ENCODE data around the gene ESR1.
"Not testable (repeated sequence)": the region's sequence is repeated elsewhere in the genome, so short reads cannot be mapped to it uniquely, and the experiment has no call there.

ESR1 gene

DNA sequence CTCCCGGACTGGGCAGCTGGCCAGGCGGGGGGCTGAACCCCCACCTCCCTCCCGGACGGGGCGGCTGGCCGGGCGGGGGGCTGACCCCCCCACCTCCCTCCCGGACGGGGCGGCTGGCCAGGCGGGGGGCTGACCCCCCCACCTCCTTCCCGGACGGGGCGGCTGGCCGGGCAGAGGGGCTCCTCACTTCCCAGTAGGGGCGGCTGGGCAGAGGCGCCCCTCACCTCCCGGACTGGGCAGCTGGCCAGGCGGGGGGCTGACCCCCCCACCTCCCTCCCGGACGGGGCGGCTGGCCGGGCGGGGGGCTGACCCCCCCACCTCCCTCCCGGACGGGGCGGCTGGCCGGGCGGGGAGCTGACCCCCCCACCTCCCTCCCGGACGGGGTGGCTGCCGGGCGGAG, 91.7 kb downstream of the ESR1 start:
- H3K36me3 Mint-ChIP-seq (ENCODE audit: low read depth); H3K27ac Mint-ChIP-seq; H3K4me3 Mint-ChIP-seq; H3K27me3 Mint-ChIP-seq (ENCODE audit: low read depth); H3K4me1 Mint-ChIP-seq (ENCODE audit: low read depth): not testable (repeated sequence)
- H3K9me3 Mint-ChIP-seq, result peaks cover 14% of the 10 kb centered on the region

DNA sequence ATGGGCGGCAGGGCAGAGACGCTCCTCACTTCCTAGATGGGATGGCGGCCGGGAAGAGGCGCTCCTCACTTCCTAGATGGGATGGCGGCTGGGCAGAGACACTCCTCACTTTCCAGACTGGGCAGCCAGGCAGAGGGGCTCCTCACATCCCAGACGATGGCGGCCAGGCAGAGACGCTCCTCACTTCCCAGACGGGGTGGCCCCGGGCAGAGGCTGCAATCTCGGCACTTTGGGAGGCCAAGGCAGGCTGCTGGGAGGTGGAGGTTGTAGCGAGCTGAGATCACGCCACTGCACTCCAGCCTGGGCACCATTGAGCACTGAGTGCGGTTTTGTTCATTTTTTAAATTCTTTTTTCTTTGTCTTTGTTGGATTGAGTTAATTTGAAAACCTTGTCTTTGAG, 92.3 kb downstream of the ESR1 start:
- not testable (repeated sequence) for H3K27me3 Mint-ChIP-seq (ENCODE audit: low read depth); H3K36me3 Mint-ChIP-seq (ENCODE audit: low read depth); H3K4me1 Mint-ChIP-seq (ENCODE audit: low read depth); H3K27ac Mint-ChIP-seq; H3K4me3 Mint-ChIP-seq
- peaks cover 14% of the 10 kb centered on the region for H3K9me3 Mint-ChIP-seq

DNA sequence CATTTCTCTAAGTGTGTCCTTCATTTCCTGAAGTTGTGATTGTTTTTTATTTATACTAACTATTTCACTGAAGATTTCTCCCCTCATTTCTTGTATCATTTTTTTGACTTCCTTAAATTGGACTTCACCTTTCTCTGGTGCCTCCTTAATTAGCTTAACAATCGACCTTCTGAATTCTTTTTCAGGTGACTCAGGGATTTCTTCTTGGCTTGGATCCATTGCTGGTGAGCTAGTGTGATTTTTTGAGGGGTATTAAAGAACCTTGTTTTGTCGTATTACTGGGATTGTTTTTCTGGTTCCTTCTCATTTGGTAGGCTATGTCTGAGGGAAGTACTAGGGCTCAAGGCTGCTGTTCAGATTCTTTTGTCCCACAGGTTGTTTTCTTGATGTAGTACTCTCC, 92.8 kb downstream of the ESR1 start:
- Mint-ChIP-seq H3K36me3 (ENCODE audit: low read depth) (no peaks in the 10 kb centered on the region), H3K27me3 (ENCODE audit: low read depth) (no peaks in the 10 kb centered on the region), H3K4me3 (no peak overlapping the region), H3K9me3 (peaks cover 14% of the 10 kb centered on the region), H3K27ac (no peak overlapping the region), H3K4me1 (ENCODE audit: low read depth) (peaks cover 1% of the 10 kb centered on the region)

DNA sequence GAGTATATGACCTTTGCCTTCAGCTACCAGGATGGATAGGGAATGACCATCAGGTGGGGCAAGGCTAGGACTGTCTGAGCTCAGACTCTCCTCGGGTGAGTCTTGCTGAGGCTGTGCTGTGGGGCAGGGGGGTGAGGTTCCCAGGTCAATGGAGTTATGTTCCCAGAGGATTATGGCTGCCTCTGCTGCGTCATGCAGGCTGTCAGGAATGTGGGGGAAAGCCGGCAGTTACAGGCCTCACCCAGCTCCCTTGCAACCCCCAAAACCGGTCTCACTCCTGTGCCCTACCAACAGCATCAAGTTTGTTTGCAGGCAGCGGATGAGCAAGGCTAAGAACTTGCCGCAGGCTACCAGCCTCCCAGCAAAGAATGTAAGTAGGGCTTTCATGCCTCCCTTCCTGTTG, 93.5 kb downstream of the ESR1 start:
- no peak overlapping the region for H3K4me3 Mint-ChIP-seq
- H3K27me3 Mint-ChIP-seq (ENCODE audit: low read depth), result no peaks in the 10 kb centered on the region
- no peaks in the 10 kb centered on the region for H3K36me3 Mint-ChIP-seq (ENCODE audit: low read depth)
- no peak overlapping the region for H3K27ac Mint-ChIP-seq
- peaks cover 1% of the 10 kb centered on the region for H3K4me1 Mint-ChIP-seq (ENCODE audit: low read depth)
- peaks cover 14% of the 10 kb centered on the region for H3K9me3 Mint-ChIP-seq

DNA sequence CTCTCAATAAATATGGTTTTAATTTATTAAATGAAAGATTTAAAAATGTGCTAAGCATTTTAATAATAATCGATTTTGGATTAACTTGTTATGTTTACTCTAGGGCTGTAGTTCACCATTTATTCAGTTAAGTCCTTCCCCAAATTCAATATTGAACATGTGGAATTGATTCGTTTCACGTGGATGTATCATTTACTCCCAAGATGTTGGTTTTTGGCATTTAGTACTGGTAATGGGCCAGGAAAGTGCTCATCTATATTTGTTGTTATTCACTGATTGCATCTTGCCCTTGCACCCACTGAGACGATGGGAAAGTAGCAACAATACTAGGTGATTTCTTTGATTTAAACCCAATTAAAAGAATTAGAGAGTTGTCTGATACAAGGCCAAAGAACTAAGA, 97.1 kb downstream of the ESR1 start:
- Mint-ChIP-seq H3K4me1 (ENCODE audit: low read depth) (peaks cover 1% of the 10 kb centered on the region), H3K27me3 (ENCODE audit: low read depth) (no peaks in the 10 kb centered on the region), H3K36me3 (ENCODE audit: low read depth) (no peaks in the 10 kb centered on the region), H3K9me3 (peaks cover 6% of the 10 kb centered on the region), H3K4me3 (no peak overlapping the region), H3K27ac (no peak overlapping the region)

DNA sequence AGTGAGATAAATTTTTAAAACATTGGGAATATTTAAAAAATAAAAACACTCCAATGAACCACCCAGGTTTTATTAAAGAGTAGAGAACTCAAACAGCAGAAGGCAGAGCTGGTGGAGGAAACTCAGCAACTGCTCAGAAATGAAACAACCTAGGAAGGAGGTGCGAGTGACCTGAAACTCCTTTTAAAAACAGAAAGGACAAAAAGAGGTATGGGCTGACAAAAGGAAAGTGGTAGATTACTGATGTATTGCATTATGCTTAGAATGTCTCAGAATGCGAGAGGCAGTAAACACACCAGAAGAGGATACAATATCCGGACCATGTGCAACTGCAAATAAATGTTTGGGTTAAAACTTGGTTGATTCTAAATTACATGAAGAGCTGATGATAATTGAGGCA, 97.6 kb downstream of the ESR1 start:
- Mint-ChIP-seq H3K9me3 (peaks cover 3% of the 10 kb centered on the region), H3K4me3 (no peak overlapping the region), H3K27me3 (ENCODE audit: low read depth) (no peaks in the 10 kb centered on the region), H3K36me3 (ENCODE audit: low read depth) (no peaks in the 10 kb centered on the region), H3K27ac (no peak overlapping the region), H3K4me1 (ENCODE audit: low read depth) (peaks cover 1% of the 10 kb centered on the region)

DNA sequence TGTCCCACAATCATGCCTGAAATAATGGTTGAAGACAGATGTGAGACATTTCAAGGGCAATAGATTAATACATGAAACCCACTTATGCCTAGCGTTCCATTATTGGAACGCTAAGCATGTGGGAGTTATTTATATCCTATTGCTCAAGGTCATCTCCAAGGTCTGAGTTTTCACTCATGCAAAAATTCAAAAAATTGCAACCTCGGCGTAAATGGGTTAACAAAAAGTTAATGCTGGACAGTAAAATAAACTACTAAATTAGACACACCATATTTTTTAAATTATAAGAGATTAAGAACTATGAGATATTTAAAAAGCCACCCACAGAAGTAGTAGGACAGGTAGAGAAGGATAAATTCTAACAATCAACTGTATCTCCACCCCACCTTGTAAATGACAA, 98.4 kb downstream of the ESR1 start:
- peaks cover 1% of the 10 kb centered on the region for H3K4me1 Mint-ChIP-seq (ENCODE audit: low read depth)
- H3K27ac Mint-ChIP-seq, result no peak overlapping the region
- no peak overlapping the region for H3K4me3 Mint-ChIP-seq
- no peaks in the 10 kb centered on the region for H3K36me3 Mint-ChIP-seq (ENCODE audit: low read depth)
- no peaks in the 10 kb centered on the region for H3K9me3 Mint-ChIP-seq
- no peaks in the 10 kb centered on the region for H3K27me3 Mint-ChIP-seq (ENCODE audit: low read depth)

DNA sequence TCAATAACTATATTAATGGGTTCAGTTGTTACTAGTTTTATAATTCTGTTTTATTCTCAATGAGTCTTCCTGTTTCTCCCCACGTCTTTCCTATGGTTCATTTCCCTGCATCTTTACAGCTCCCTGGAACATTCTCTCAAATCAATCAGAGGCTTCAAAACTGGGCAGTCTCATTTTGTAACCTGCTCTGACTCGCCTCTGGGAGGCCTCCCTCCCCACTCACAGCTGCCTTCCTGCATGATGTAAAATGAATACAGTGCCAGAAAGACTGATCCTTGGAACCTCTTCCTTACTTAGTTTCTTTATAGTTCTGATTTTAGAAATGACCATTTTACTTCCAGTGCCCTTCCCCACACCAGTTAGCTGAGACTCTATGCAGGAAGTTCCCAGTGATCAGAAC, 103.9 kb downstream of the ESR1 start:
- Mint-ChIP-seq H3K4me3 (no peak overlapping the region), H3K27me3 (ENCODE audit: low read depth) (no peaks in the 10 kb centered on the region), H3K27ac (no peak overlapping the region), H3K36me3 (ENCODE audit: low read depth) (no peaks in the 10 kb centered on the region), H3K4me1 (ENCODE audit: low read depth) (no peaks in the 10 kb centered on the region), H3K9me3 (no peaks in the 10 kb centered on the region)

DNA sequence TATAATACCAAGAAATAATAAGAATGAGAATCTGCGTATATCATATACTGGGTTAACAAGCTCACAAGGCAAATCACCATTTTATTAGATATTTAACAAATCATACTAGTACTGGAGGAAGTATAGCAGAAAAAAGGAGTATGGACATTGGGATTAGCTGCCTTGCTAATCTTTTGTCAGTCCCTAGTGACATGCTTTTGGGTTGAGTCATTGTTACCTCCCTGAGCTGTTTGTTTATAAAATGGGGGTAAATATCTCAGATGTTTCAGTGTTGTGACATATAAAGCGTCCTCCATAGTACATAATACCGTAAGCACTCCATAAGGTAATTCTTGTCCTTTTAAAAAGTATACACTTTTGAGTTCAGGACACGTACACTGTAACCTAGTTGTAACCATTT, 107.0 kb downstream of the ESR1 start:
- Mint-ChIP-seq H3K36me3 (ENCODE audit: low read depth) (no peaks in the 10 kb centered on the region), H3K27ac (no peak overlapping the region), H3K4me1 (ENCODE audit: low read depth) (no peaks in the 10 kb centered on the region), H3K4me3 (no peak overlapping the region), H3K9me3 (no peaks in the 10 kb centered on the region), H3K27me3 (ENCODE audit: low read depth) (no peaks in the 10 kb centered on the region)

DNA sequence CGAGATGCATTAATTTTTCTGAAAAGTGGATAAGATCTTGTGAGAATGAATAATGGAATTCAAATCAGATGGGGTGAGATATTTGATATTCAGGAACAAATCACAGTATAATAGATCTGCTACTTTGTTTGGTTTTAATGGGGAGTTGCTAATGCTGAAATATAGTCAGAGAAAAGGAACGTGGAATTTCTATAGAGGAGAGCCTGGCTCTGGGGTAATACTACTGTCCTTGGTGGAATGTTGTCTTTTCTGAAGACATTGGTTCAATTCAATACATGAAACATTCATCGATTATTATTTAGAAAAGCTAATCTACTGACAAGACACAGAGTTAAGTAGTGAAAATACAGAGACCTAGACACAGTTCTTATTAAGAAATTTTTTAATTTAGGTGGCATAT, 108.6 kb downstream of the ESR1 start:
- Mint-ChIP-seq H3K36me3 (ENCODE audit: low read depth) (no peaks in the 10 kb centered on the region), H3K4me1 (ENCODE audit: low read depth) (no peaks in the 10 kb centered on the region), H3K9me3 (peaks cover 2% of the 10 kb centered on the region), H3K4me3 (no peak overlapping the region), H3K27me3 (ENCODE audit: low read depth) (no peaks in the 10 kb centered on the region), H3K27ac (no peak overlapping the region)

DNA sequence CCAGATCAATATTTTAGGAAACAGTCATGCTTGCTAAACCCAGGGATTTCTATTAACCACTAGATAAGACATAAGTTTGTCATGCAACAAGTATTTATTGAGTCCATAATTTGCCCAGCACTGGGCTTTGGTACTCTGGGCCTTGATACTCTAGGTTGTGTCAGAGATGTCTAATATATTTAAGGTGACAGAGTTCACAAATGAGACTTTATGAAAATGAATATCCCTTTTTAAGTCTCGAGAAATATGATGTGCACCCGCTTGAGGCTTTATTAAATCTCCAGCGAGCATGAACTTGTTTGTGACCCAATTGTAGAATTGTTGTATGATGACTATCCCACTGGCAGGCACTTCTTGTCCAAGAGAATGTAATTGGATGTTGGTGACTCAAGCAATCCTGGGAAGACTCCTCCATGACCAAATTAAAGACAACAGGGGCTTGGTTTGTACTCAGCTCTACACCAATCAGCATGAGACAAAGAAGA, 109.2 kb downstream of the ESR1 start:
- Mint-ChIP-seq H3K9me3 (peaks cover 9% of the 10 kb centered on the region), H3K4me3 (no peak overlapping the region), H3K36me3 (ENCODE audit: low read depth) (no peaks in the 10 kb centered on the region), H3K27me3 (ENCODE audit: low read depth) (no peaks in the 10 kb centered on the region), H3K27ac (no peak overlapping the region), H3K4me1 (ENCODE audit: low read depth) (no peaks in the 10 kb centered on the region)

DNA sequence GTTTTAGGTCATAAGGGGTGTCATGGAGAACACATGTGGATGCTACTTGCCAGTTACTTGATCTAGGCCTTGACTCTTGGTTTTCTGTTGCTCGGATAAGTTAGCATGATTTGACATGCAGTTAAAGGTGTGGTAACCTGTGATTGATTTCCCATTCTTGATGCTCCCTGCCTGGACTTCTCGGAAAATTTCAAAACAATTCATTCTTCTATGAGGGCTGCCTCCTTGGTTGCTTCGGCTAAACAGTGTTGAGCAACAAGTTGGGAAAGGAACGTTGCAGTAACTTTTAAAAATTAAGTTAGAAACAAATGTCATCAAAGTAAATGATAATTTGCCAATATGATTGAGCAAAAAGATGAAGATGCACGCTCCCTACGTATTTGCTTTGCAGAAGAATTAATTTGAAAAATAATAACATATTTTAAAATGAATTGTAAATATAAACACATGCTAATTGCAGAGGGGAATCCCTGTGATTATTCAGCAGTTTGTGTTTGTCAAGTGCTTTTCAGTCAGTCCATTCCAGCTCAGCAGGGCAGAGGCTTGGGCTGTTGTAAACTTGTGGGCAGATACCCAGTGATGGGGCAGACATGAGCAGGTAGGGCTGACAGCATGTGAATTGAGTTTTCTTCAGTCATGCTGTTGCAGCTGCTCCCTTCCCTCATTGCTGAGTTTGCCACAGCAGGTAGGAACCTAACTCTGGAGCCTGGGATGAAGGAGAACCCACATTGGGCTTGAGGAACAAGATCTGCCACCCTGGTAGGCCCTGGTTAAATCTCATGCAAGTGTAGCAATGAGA, 110.2 kb downstream of the ESR1 start:
- Mint-ChIP-seq H3K4me3 (no peak overlapping the region), H3K27ac (no peak overlapping the region), H3K4me1 (ENCODE audit: low read depth) (no peaks in the 10 kb centered on the region), H3K9me3 (peaks cover 12% of the 10 kb centered on the region), H3K27me3 (ENCODE audit: low read depth) (no peaks in the 10 kb centered on the region), H3K36me3 (ENCODE audit: low read depth) (no peaks in the 10 kb centered on the region)

DNA sequence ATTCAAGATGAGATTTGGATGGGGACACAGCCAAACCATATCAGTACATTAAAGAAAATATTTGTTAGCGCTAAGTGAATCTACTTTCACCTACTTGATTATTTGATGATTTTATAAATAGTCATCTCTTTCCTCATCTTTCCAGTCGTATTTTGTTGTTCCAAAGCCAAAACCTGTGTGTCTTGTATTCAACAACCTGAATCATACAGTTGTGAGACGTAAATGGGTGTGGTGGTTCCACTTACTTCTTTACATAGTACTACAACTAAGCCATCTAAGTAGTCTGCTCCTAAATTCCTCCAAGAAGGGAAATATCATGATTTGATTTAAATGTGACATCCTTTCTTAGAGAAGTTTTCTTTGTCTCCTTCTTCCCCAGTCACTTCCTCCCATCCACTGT, 132.8 kb downstream of the ESR1 start:
- H3K4me1 Mint-ChIP-seq (ENCODE audit: low read depth), result no peaks in the 10 kb centered on the region
- H3K27me3 Mint-ChIP-seq (ENCODE audit: low read depth), result peaks cover 3% of the 10 kb centered on the region
- H3K4me3 Mint-ChIP-seq, result no peak overlapping the region
- H3K36me3 Mint-ChIP-seq (ENCODE audit: low read depth), result no peaks in the 10 kb centered on the region
- H3K9me3 Mint-ChIP-seq, result no peaks in the 10 kb centered on the region
- H3K27ac Mint-ChIP-seq, result no peak overlapping the region

DNA sequence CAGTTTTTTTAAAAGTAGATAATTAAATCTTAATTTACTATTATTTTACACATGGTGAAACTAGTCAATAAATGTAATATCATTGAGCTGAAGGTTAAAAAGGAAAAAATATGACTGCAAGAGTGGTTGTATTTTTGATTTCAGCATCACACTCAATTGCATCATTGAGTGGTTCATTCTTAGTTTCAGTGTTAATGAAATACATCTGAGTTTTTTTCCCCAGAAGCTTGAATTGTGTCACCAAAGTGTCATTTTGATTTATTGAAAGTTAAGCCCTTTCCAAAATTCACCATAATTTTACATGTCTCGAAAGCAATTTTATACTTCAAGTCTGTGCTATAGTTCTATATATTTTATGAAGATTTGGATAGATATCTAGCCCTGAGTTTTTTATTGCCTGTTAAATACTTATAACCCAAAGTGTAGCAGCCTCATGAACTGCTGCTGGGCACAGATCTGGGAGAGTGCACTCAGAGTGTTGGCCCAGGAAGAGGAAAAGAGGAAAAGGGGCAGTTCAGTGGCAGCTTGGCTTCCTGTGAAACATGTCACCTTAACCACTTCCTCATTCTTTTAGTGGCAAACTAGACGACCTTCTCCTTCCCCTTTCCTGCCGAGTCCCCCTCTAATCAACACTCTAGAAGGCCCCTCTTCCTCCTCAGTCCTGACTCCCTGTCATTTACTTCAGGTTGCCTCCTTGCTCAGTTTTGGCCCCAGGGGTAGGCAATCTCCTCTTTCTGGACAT, 140.7 kb downstream of the ESR1 start:
- H3K36me3 Mint-ChIP-seq (ENCODE audit: low read depth), result no peaks in the 10 kb centered on the region
- peaks cover 15% of the 10 kb centered on the region for H3K27me3 Mint-ChIP-seq (ENCODE audit: low read depth)
- no peak overlapping the region for H3K27ac Mint-ChIP-seq
- no peak overlapping the region for H3K4me3 Mint-ChIP-seq
- H3K4me1 Mint-ChIP-seq (ENCODE audit: low read depth), result peaks cover 6% of the 10 kb centered on the region
- peaks cover 6% of the 10 kb centered on the region for H3K9me3 Mint-ChIP-seq

DNA sequence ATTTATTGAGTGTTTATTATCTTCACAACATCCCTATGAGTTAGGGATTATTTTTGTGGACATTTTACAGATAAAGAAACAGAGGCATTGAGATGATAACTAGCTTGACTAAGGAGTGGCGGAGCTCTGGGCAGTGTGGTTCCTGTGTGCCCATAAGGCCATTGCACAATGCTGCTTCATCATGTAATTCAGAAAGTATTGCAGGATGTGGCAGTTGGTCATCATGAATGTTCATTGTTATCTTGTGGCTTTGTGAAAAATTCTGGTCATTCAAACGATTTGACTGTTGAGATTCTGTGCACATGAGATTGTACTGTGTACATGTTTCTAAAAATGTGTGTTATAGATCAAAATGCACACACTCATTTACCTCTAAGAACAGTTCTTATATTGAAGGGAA, 150.8 kb downstream of the ESR1 start:
- H3K9me3 Mint-ChIP-seq, result peaks cover 11% of the 10 kb centered on the region
- H3K27ac Mint-ChIP-seq, result no peak overlapping the region
- H3K4me3 Mint-ChIP-seq, result no peak overlapping the region
- H3K36me3 Mint-ChIP-seq (ENCODE audit: low read depth), result no peaks in the 10 kb centered on the region
- H3K27me3 Mint-ChIP-seq (ENCODE audit: low read depth), result peaks cover 53% of the 10 kb centered on the region
- peaks cover 10% of the 10 kb centered on the region for H3K4me1 Mint-ChIP-seq (ENCODE audit: low read depth)

All from T-helper 1 cell treated with Interleukin-12 subunit alpha and Interleukin-12 subunit beta and Interleukin-4 antibody, amounts not matched to agents 30 μg/mL and 1 μg/mL, for 36 hours (primary cell).